MM.1S (cell line): Measurements from ENCODE around the gene AP2M1.

Experiments used
- CTCF ChIP-seq: fragments of 300-600 bp; sonication (generic); IDR thresholded peaks from 2 replicates; pipeline ENCODE4 v1.5.1; 2016; ENCODE audit warnings: antibody characterized with exemption, low read length, mixed read lengths
- EZH2 ChIP-seq: fragments of 300-600 bp; sonication (generic); optimal IDR thresholded peaks from 2 replicates; pipeline ENCODE3; 2017; ENCODE audit warnings: low read depth, mild to moderate bottlenecking, antibody characterized with exemption, low read length, mixed read lengths

DNA sequence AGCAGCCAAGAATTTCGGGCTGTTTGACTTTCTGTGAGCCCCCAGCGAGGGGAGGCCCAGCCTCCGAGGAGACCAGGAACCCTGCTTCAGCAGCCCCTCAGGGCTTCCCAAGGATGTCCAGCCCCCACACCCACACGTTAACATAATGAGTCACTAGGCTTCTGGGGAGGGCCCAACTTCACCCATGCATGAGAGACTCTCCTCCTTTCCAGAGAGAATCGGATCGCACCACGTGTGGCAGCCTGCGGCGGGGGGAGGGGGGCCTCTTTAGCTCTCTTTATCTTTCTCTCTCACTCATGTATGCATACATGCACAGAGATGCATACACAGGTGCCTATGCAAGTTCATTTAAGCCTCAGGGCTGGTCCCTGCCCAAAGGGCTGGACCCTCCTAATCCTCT, 3.1 kb upstream of the AP2M1 start:
- TF ChIP-seq CTCF (no peak), EZH2 (no peak)
